ENCODE measurements around the gene NR6A1.

GRCh38 chr9:124717597-124717996, 53.5 kb downstream of the NR6A1 start:
- TF ChIP-seq, protein P1, sequence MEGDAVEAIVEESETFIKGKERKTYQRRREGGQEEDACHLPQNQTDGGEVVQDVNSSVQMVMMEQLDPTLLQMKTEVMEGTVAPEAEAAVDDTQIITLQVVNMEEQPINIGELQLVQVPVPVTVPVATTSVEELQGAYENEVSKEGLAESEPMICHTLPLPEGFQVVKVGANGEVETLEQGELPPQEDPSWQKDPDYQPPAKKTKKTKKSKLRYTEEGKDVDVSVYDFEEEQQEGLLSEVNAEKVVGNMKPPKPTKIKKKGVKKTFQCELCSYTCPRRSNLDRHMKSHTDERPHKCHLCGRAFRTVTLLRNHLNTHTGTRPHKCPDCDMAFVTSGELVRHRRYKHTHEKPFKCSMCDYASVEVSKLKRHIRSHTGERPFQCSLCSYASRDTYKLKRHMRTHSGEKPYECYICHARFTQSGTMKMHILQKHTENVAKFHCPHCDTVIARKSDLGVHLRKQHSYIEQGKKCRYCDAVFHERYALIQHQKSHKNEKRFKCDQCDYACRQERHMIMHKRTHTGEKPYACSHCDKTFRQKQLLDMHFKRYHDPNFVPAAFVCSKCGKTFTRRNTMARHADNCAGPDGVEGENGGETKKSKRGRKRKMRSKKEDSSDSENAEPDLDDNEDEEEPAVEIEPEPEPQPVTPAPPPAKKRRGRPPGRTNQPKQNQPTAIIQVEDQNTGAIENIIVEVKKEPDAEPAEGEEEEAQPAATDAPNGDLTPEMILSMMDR (conservative IDR thresholded peaks at IDR 0.05; ENCODE audit: low read length): no peak
- TF ChIP-seq EZH2phosphoT487 (IDR thresholded peaks at IDR 0.05; ENCODE audit: borderline replicate concordance, low read depth, low read length): no peak
